ENCODE results near the gene E4F1.

E4F1 gene

DNA sequence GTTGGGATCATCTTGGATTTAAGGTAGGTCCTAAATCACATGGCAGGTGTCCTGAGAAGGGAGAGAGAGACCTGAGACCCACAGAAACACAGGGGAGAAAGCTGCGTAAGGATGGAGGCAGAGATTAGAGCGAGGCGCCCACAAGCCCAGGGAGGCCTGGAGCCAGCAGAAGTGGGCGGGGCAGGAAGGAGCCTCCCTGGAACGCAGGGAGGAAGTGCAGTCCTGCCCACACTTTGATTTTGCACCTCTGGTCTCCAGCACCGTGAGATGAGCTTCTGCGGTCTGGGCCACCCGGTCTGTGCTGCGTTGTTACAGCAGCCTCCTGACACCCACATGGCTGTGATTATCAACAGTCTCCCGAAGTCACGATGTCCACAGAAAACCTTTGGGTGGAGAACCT is 19.2 kb downstream of the E4F1 start:
- no peak for DNase-seq (ENCODE audit: low read depth, low spot score)
- Histone ChIP-seq H3K4me3 (ENCODE audit: insufficient read length, low read depth) (no peak overlapping the region), H3K9ac (ENCODE audit: insufficient read length, low read depth) (no peak overlapping the region), H3K4me1 (ENCODE audit: insufficient read depth, insufficient read length) (peaks cover 8% of the 10 kb centered on the region), H3K9me3 (ENCODE audit: insufficient read depth, low read length) (no peaks in the 10 kb centered on the region), H3K27me3 (ENCODE audit: insufficient read depth, insufficient read length) (no peaks in the 10 kb centered on the region), H3K36me3 (ENCODE audit: insufficient read depth, insufficient read length, low read length) (peaks cover 76% of the 10 kb centered on the region)
- TF ChIP-seq ZNF274 (IDR thresholded peaks at IDR 0.05; ENCODE audit: low read depth, low read length): no peak
- TF ChIP-seq SUZ12 (IDR thresholded peaks at IDR 0.05; ENCODE audit: extremely low read depth, insufficient read depth, insufficient read length): no peak
- no peak for TF ChIP-seq YY1 (IDR thresholded peaks at IDR 0.05; ENCODE audit: insufficient read depth, insufficient read length)

DNA sequence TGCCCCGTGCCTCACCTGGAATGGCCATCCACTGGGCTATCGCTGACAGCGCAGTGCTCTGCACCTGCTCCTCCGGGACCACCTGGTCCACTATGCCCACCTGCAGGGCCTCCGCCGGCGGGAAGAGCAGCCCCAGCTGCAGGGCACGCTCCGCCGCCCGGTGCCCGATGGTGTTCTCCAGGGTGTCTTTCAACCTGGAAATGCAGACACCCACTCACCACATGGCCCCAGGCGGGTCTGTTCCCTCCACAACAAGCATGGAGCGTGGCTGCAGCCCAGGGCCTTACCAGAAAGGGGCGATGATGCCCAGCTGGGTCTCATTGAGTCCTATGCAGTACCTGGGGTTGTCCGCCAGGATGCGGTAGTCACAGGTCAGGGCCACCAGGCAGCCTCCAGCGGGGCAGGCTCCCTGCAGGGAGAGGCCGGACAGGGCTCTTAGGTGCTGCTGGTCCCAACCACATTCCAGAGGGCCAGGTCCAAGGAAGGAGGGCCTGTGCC is 19.7 kb downstream of the E4F1 start:
- no peaks in the 10 kb centered on the region for H3K9me3 ChIP-seq (ENCODE audit: insufficient read depth, low read length)
- no peak for DNase-seq (ENCODE audit: low read depth, low spot score)
- peaks cover 8% of the 10 kb centered on the region for H3K4me1 ChIP-seq (ENCODE audit: insufficient read depth, insufficient read length)
- TF ChIP-seq ZNF274 (IDR thresholded peaks at IDR 0.05; ENCODE audit: low read depth, low read length): no peak
- TF ChIP-seq SUZ12 (IDR thresholded peaks at IDR 0.05; ENCODE audit: extremely low read depth, insufficient read depth, insufficient read length): no peak
- no peak for TF ChIP-seq YY1 (IDR thresholded peaks at IDR 0.05; ENCODE audit: insufficient read depth, insufficient read length)
- no peak overlapping the region for H3K9ac ChIP-seq (ENCODE audit: insufficient read length, low read depth)
- H3K4me3 ChIP-seq (ENCODE audit: insufficient read length, low read depth): no peak overlapping the region
- peaks cover 77% of the 10 kb centered on the region for H3K36me3 ChIP-seq (ENCODE audit: insufficient read depth, insufficient read length, low read length)
- H3K27me3 ChIP-seq (ENCODE audit: insufficient read depth, insufficient read length): no peaks in the 10 kb centered on the region

DNA sequence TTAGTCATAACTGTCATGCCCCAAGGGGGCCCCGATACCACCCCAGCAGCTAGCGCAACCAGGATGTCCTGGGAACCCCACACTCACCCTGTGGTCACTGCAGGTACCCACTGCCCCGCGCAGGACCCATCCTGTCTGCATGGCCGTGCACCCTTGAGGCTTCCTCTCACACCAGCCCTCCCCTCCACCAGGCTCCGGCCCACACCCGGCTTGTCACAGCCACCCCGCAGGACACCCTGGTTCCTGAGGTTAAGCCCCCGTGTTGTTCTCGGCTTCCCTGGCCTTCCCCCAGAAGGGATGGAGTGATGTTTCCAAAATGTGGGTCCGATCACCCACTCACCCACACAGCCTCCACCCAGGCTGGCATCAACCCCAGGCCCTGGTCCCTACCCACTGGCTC is 20.4 kb downstream of the E4F1 start:
- H3K9me3 ChIP-seq (ENCODE audit: insufficient read depth, low read length): no peaks in the 10 kb centered on the region
- no peak for TF ChIP-seq YY1 (IDR thresholded peaks at IDR 0.05; ENCODE audit: insufficient read depth, insufficient read length)
- TF ChIP-seq ZNF274 (IDR thresholded peaks at IDR 0.05; ENCODE audit: low read depth, low read length): no peak
- TF ChIP-seq SUZ12 (IDR thresholded peaks at IDR 0.05; ENCODE audit: extremely low read depth, insufficient read depth, insufficient read length): no peak
- H3K4me1 ChIP-seq (ENCODE audit: insufficient read depth, insufficient read length): peaks cover 3% of the 10 kb centered on the region
- no peak for DNase-seq (ENCODE audit: low read depth, low spot score)
- H3K36me3 ChIP-seq (ENCODE audit: insufficient read depth, insufficient read length, low read length): peaks cover 78% of the 10 kb centered on the region
- no peaks in the 10 kb centered on the region for H3K27me3 ChIP-seq (ENCODE audit: insufficient read depth, insufficient read length)
- no peak overlapping the region for H3K4me3 ChIP-seq (ENCODE audit: insufficient read length, low read depth)
- no peak overlapping the region for H3K9ac ChIP-seq (ENCODE audit: insufficient read length, low read depth)

DNA sequence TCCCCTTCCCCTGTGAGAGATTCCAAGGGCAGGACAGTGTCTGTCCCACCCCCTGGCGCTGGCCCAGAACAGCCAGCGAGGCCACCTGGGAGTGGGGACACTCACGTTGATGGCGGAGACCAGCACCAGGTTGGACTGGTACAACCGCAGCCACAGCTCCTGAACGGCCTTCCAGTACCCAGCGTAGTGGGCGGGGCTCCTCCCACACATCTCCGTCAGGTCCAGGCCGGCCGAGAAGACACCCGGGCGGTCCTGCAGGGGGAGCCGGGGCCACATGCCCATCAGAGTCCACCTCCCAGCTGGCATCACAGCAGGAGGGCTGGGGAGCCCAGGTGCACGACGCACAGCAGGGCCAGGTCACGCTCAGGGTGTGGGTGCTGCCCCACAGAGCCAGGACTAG is 20.9 kb downstream of the E4F1 start:
- no peak overlapping the region for H3K4me3 ChIP-seq (ENCODE audit: insufficient read length, low read depth)
- H3K9me3 ChIP-seq (ENCODE audit: insufficient read depth, low read length): no peaks in the 10 kb centered on the region
- H3K9ac ChIP-seq (ENCODE audit: insufficient read length, low read depth): no peak overlapping the region
- H3K27me3 ChIP-seq (ENCODE audit: insufficient read depth, insufficient read length): no peaks in the 10 kb centered on the region
- no peak for TF ChIP-seq YY1 (IDR thresholded peaks at IDR 0.05; ENCODE audit: insufficient read depth, insufficient read length)
- TF ChIP-seq SUZ12 (IDR thresholded peaks at IDR 0.05; ENCODE audit: extremely low read depth, insufficient read depth, insufficient read length): no peak
- no peak for TF ChIP-seq ZNF274 (IDR thresholded peaks at IDR 0.05; ENCODE audit: low read depth, low read length)
- H3K4me1 ChIP-seq (ENCODE audit: insufficient read depth, insufficient read length): peaks cover 3% of the 10 kb centered on the region
- H3K36me3 ChIP-seq (ENCODE audit: insufficient read depth, insufficient read length, low read length): peaks cover 78% of the 10 kb centered on the region
- no peak for DNase-seq (ENCODE audit: low read depth, low spot score)

DNA sequence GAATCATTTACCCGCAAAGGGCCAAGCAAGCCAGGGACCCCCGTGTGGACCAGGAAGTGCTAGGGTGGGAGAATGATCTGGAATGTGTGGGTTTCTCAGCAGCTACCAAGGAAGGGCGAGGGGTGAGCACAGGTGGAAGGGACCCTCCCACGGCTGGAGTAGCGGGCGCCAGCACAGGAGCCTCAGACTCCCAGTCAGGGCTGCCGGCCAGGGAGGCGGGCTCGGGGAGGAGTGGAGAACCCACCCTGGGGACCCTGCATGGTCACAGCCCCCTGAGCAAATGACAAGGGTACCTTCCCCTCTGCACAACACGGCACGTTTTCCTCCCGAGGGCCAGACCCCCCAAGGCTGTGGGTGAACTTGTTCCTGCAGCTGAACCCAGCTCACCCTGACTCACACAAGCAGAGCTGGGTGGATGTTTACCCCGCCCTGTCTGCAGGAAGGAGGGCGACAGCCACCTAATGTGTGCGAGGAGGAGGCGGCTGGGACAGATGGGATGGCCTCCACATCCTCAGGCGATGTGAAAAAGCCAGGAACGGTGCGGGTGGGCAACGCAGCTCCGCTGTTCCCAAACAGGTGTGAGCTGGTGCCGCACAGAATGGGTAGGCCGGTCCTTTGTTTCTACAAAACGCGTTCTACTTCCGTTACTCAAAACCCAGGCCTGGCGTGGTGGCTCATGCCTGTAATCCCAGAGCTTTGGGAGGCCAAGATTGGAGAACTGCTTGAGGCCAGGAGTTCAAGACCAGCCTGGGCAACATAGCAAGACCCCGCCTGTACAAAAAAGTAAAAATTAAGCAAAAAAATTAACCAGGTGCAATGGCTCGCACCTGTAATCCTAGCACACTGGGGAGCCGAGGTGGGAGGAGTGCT is 21.8 kb downstream of the E4F1 start:
- DNase-seq (ENCODE audit: low read depth, low spot score): no peak
- peaks cover 73% of the 10 kb centered on the region for H3K36me3 ChIP-seq (ENCODE audit: insufficient read depth, insufficient read length, low read length)
- no peak overlapping the region for H3K4me3 ChIP-seq (ENCODE audit: insufficient read length, low read depth)
- no peaks in the 10 kb centered on the region for H3K27me3 ChIP-seq (ENCODE audit: insufficient read depth, insufficient read length)
- no peak for TF ChIP-seq ZNF274 (IDR thresholded peaks at IDR 0.05; ENCODE audit: low read depth, low read length)
- no peak for TF ChIP-seq YY1 (IDR thresholded peaks at IDR 0.05; ENCODE audit: insufficient read depth, insufficient read length)
- TF ChIP-seq SUZ12 (IDR thresholded peaks at IDR 0.05; ENCODE audit: extremely low read depth, insufficient read depth, insufficient read length): no peak
- no peaks in the 10 kb centered on the region for H3K9me3 ChIP-seq (ENCODE audit: insufficient read depth, low read length)
- no peak overlapping the region for H3K9ac ChIP-seq (ENCODE audit: insufficient read length, low read depth)
- peaks cover 3% of the 10 kb centered on the region for H3K4me1 ChIP-seq (ENCODE audit: insufficient read depth, insufficient read length)

DNA sequence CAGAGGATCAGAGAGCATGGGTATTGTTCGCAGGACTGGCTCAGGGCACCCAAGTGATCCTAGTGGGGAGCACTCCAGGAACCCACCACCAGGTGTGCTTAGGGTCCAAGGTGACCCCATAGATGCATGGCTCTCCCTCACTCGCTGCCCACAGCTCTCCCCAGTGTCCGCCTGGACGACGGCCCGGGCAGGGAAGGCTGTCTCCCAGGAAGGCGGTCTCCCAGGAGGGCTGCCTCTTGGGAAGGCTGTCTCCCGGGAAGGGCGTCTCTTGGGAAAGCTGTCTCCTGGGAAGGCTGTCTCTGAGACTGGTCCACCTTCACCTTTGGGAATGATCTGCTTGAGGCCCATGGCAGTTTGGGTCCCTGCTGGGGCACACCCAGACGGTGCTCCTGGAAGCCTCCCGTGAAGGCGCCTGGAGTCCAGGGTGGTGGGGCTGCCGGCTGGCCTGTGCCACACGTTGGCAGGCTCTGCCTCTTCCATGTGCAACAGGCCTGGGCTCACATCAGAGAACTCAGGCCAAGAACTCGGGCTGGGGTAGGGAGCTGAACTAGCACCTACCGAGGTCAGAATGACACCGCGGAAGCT is 23.0 kb downstream of the E4F1 start:
- DNase-seq (ENCODE audit: low read depth, low spot score): no peak
- H3K9me3 ChIP-seq (ENCODE audit: insufficient read depth, low read length): no peaks in the 10 kb centered on the region
- H3K9ac ChIP-seq (ENCODE audit: insufficient read length, low read depth): no peak overlapping the region
- no peak overlapping the region for H3K4me3 ChIP-seq (ENCODE audit: insufficient read length, low read depth)
- TF ChIP-seq ZNF274 (IDR thresholded peaks at IDR 0.05; ENCODE audit: low read depth, low read length) (no peak), YY1 (IDR thresholded peaks at IDR 0.05; ENCODE audit: insufficient read depth, insufficient read length) (no peak), SUZ12 (IDR thresholded peaks at IDR 0.05; ENCODE audit: extremely low read depth, insufficient read depth, insufficient read length) (no peak)
- peaks cover 3% of the 10 kb centered on the region for H3K4me1 ChIP-seq (ENCODE audit: insufficient read depth, insufficient read length)
- H3K36me3 ChIP-seq (ENCODE audit: insufficient read depth, insufficient read length, low read length): peaks cover 67% of the 10 kb centered on the region
- H3K27me3 ChIP-seq (ENCODE audit: insufficient read depth, insufficient read length): no peaks in the 10 kb centered on the region

DNA sequence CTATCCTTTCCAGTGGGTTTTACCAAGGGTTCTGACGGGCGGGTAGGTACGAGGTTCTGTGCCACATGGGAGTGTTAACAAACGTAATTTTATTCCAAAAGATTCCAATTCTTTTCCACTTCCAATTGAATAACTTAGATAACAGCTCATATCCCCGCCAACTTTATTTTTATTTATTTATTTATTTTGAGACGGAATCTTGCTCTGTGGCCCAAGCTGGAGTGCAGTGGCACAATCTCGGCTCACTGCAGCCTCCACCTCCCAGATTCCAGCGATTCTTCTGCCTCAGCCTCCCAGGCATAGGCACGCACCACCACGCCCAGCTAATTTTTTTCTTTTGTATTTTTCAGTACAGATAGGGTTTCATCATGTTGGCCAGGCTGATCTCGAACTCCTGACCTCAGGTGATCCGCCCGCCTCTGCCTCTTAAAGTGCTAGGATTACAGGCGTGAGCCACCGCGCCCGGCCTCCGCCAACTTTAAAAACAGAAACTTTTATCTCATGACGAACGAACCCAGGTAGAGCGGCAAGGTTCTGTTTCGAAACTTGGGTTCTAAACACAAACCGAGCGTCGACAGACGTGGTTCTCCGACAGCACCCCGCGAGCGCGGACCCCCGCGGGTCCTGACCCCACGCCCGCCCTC is 27.4 kb downstream of the E4F1 start:
- no peaks in the 10 kb centered on the region for H3K9me3 ChIP-seq (ENCODE audit: insufficient read depth, low read length)

More for the DNA sequence above, 27.4 kb downstream of the E4F1 start:
- Histone ChIP-seq H3K4me3 (ENCODE audit: insufficient read length, low read depth) (peak overlapping the region; percentile 89), H3K9ac (ENCODE audit: insufficient read length, low read depth) (peak overlapping the region; percentile 96), H3K27me3 (ENCODE audit: insufficient read depth, insufficient read length) (no peaks in the 10 kb centered on the region), H3K4me1 (ENCODE audit: insufficient read depth, insufficient read length) (no peaks in the 10 kb centered on the region), H3K36me3 (ENCODE audit: insufficient read depth, insufficient read length, low read length) (peaks cover 67% of the 10 kb centered on the region)
- TF ChIP-seq SUZ12 (IDR thresholded peaks at IDR 0.05; ENCODE audit: extremely low read depth, insufficient read depth, insufficient read length) (no peak), ZNF274 (IDR thresholded peaks at IDR 0.05; ENCODE audit: low read depth, low read length) (no peak), YY1 (IDR thresholded peaks at IDR 0.05; ENCODE audit: insufficient read depth, insufficient read length) (no peak)
- no peak for DNase-seq (ENCODE audit: low read depth, low spot score)
